SK-N-MC (cell line): ENCODE data around the gene MLF2.

Experiments used
- EZH2 ChIP-seq: fragments of 200-600 bp; sonication (generic); IDR thresholded peaks from one replicate; pipeline ENCODE4 v1.6.1; 2017; ENCODE audit warnings: antibody characterized with exemption
- POLR2AphosphoS5 ChIP-seq: IDR thresholded peaks from 2 replicates; pipeline ENCODE4 v1.6.1; 2012; ENCODE audit warnings: mild to moderate bottlenecking, low read depth, low read length, borderline replicate concordance

GRCh38 chr12:6757028-6757690, 4.2 kb upstream of the MLF2 start:
- TF ChIP-seq POLR2AphosphoS5, result no peak
- TF ChIP-seq EZH2, result no peak
